ENCODE data around the gene FAM110A.

FAM110A gene

GRCh38 chr20:845226-845868, 11.8 kb downstream of the FAM110A start:
- peak; percentile 53 for DNase-seq

GRCh38 chr20:845941-846893, 12.7 kb downstream of the FAM110A start:
- DNase-seq = no peak

- DNase-seq = no peak
Measured at GRCh38 chr20:846894-847278, 13.4 kb downstream of the FAM110A start.

GRCh38 chr20:848193-848592, 14.7 kb downstream of the FAM110A start:
- peak; percentile 76 for DNase-seq

GRCh38 chr20:848731-849130, 15.2 kb downstream of the FAM110A start:
- peak; percentile 26 for DNase-seq

- DNase-seq = no peak
Measured at GRCh38 chr20:853406-853996, 20.0 kb downstream of the FAM110A start.

- DNase-seq = no peak
Measured at GRCh38 chr20:854601-855000, 21.1 kb downstream of the FAM110A start.

- no peak for DNase-seq
Measured at GRCh38 chr20:855466-856360, 22.2 kb downstream of the FAM110A start.

- no peak for DNase-seq
Measured at GRCh38 chr20:856361-856775, 22.9 kb downstream of the FAM110A start.

GRCh38 chr20:858011-858410, 24.5 kb downstream of the FAM110A start:
- no peak for DNase-seq

GRCh38 chr20:859751-860231, 26.3 kb downstream of the FAM110A start:
- no peak for DNase-seq

- no peak for DNase-seq
Measured at GRCh38 chr20:860891-861290, 27.4 kb downstream of the FAM110A start.

GRCh38 chr20:865440-865839, 31.9 kb downstream of the FAM110A start:
- no peak for DNase-seq

- no peak for DNase-seq
Measured at GRCh38 chr20:868279-868678, 34.8 kb downstream of the FAM110A start.

- DNase-seq = no peak
Measured at GRCh38 chr20:869606-870005, 36.1 kb downstream of the FAM110A start.

- no peak for DNase-seq
Measured at GRCh38 chr20:870758-871157, 37.2 kb downstream of the FAM110A start.

- no peak for DNase-seq
Measured at GRCh38 chr20:871436-871835, 37.9 kb downstream of the FAM110A start.

GRCh38 chr20:871948-872347, 38.4 kb downstream of the FAM110A start:
- DNase-seq = no peak

GRCh38 chr20:872855-873520, 39.5 kb downstream of the FAM110A start:
- DNase-seq = peak; percentile 35

GRCh38 chr20:873875-874607, 40.5 kb downstream of the FAM110A start:
- DNase-seq = no peak

- DNase-seq = no peak
Measured at GRCh38 chr20:875115-875514, 41.6 kb downstream of the FAM110A start.
